ENCODE data around the gene UBASH3A.
A peak's percentile ranks its signal among the peaks of the same experiment; 100 is the strongest.

Gene UBASH3A

DNA sequence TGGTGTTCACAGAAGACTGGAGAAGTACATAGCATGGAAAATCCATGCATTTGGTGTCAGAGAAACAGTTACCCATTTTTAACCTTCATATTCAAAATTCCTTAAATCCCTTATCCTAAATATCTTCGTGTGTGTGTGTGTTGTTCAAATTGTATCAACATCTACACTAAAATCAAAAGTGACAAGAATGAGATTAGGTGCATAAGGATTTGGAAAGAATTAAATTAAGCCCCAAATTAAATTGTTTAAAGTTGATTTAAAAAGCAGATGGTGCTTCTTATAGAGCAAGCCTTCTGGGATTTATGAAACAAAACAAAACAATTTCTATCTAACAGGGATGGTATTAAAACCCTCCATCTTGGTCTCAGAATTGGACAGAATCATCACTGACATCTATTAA lies 87.6 kb downstream of the UBASH3A start:
- DNase-seq (ENCODE audit: low read depth): no peak

DNA sequence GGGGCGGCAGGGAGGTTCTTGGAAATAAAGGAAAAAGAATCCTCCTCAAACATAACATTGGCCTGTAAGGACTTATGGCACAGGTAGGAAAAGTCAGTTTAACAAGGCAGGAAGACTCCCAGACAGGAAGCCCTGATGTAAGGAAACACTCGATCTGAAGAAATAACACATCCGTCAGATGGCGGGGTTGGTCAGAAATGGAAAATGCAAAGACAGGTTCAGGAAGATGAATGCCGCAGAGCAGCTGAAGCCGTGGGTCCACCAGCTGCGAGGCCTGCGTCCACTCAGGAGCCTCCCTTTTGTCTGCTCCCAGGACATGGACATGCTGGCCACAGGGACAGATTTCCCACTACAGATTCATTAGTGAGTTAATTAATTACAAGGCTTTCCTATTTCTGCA lies 88.5 kb downstream of the UBASH3A start:
- DNase-seq (ENCODE audit: low read depth): no peak

DNA sequence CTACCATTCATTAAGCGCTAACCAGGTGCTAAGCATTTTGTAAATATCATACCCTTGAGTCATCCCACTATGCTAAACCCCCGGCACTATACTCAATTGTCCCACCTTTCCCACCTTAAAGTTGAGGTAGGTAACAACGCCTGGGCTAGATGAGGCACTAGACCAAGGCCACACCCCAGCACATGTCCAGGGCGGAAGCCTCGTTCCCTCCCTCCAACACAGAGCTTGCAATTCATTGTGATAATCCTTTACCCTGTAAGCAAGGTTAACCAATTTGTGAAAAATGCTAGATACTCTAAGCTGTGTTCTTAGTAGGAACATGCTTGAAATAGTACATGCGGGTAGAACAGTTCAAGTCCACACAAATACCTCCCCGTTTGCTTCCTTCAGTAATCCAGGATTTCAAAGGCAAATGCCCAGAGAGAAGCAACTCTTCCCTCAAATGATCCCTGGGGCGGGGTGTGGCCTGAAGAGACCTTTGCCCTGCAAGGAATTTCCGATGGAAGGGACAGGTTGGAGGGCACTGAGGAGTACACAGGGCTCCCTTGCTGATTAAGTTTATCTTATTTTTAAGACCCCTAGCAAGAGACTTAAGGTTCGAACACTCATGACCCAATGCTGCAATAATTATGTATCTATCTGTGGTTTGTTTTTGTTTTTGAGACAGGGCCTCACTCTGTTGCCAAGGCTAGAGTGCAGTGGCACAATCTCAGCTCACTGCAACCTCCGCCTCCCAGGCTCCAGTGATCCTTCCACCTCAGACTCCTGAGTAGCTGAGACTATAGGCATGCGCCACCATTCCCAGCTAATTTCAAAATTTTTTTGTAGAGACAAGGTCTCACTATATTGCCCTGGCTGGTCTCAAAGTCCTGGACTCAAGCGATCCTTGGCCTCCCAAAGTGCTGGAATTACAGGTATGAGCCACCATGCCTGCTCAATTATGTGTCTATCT lies 89.7 kb downstream of the UBASH3A start:
- no peak for DNase-seq (ENCODE audit: low read depth)

DNA sequence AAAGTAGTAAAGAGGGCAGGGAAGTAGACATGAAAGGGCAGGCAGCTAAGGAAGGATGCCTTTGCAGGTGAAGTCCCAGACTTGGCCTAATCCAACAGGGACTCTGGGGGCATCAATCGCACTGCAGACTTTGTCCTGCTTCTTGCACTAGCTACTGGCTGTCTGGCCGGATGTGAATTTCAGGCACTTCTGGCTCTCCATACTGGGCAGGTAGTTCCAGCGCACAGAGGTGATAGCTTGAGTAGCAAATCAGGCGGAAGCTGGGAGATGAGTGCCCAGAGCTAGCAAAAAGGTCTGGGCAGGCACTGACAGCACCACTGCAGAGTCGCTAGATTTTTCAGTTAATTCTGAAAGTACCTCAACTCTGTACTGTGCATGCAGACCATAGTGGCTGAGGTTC lies 91.3 kb downstream of the UBASH3A start:
- no peak for DNase-seq (ENCODE audit: low read depth)

DNA sequence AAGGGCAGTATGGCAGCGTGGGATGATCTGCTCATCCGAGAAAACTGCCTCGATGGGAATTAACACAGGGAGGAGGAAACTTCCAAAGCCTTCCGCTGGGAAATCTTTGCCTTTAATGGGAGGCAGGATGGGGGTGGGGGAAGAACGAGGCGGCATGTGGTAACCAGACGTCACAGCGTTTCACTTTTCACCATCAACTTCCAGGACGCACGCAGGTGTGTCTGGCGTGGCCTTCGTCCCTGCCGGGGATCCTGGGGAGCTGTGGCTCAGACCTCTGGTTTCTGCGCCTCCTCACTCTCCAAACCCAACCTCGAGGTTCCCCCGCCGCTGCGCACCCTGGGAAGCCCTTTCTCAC lies 92.0 kb downstream of the UBASH3A start:
- no peak for DNase-seq (ENCODE audit: low read depth)

DNA sequence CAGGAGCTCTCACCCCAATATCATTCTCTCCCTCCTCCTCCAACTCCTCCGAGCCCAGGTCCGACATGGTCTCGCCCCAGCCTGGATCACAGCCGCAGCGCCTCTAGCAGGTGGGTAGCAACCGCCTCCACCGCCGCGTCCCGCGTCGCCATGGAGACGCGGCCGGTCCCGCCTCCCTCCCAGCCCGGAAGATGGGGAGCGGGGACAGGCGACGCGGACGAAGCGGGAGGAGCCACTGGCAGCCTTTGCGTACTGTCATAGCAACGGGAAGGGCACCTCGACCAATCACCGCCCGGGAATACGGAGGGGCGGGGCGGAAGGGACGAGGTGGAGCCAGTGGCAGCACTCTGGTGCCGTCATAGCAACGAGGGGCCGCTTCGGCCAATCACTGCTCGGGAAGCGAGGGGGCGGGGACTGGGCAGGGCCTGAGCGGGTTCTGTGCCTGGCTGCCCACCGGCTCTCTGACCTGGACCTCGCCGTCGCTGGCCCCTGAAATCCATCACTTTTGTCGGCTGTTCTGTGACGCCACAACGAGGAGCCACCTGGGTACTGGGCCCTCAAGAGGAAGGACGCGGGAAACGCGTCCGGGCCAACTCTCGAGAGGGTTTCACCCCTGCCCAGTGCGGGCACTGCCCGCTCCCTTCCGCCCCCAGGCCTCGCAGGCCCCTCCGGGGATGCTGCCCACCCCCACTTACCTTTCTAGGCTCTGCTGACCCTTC lies 92.6 kb downstream of the UBASH3A start, which contains the start of gene RSPH1:
Gene RSPH1, minus strand, starts transcription at position 105 of the 719 bp plus-strand sequence. Its CDS starts 38 bp downstream, at position 67.
- peak; percentile 99 for DNase-seq (ENCODE audit: low read depth)

DNA sequence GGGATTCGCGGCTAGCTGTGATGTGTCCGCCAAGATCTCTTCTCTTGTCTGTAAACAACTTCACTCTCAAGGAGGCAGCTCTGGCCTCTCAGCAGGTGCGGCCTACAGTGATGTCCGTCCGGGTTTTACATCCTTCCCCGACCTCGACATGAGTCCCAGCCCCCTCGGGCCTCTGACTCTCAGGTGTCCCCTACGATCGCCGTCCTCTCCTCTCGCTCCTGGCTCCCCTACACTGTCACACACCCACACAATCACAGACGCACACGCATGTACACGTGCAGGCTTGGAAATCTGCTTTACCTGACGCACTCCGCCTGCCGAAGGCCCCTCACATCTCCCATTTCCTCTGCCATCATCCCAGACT lies 93.1 kb downstream of the UBASH3A start:
- no peak for DNase-seq (ENCODE audit: low read depth)
